Right ventricle myocardium inferior (tissue), 1 donor: ENCODE measurements around the gene PTPN14. TPM values are rescaled to one million over a fixed set of nuclear protein-coding genes. Genes with fewer than 3 reads are reported as not detected.
"Not testable (repeated sequence)": the region's sequence is repeated elsewhere in the genome, so short reads cannot be mapped to it uniquely, and the experiment has no call there.

Experiments
- ATAC-seq: fragments of 200-7000 bp; cut with Tn5 transposase; one replicate; pipeline ENCODE4 v1.9.1; 2020; ENCODE audit warnings: mild to moderate bottlenecking, moderate library complexity
- DNase-seq: peaks from one replicate; pipeline ENCODE4 v3.0.0; 2021; ENCODE audit errors: missing footprints
- intact Hi-C: fragments of 100-400 bp; cut with DNase I; formaldehyde crosslinking; loops from one replicate; pipeline ENCODE4 v1.11.0; 2022
- long read RNA-seq: library from polyadenylated mRNA; unstranded; transcript quantifications from one replicate; pipeline ENCODE4 v2.0.0, GENCODE V29; 2021
- total RNA-seq: library from RNA; stranded (reverse); fragmentation: NEBNext Ultra II Directional; extraction: Animal tissue kit (Norgen Biotek cat#: 25700); gene quantifications from one replicate; pipeline ENCODE4 v1.2.1, GENCODE V29; 2021
- donor health status: DM: no; HTN: yes; CAD: no; lungs with severe emphysema.

Gene PTPN14
- total RNA-seq, result 23.0 TPM
- long read RNA-seq, full-length matches to known transcripts, result 1 of 3 reads
- long read RNA-seq, partial matches to known transcripts, result 1 of 3 reads
- long read RNA-seq, other reads (novel, unspliced or antisense), result 1 of 3 reads

GRCh38 chr1:214551436-214552173 is at the start of gene PTPN14:
PTPN14 (minus strand) TSS chr1:214551602; CDS start chr1:214464803, 86,799 bp downstream.
- ATAC-seq (peak; percentile 93), DNase-seq (peak; percentile 90)
- intact Hi-C loops, result loop anchor here (5.0 to 10.0 kb wide), 3 partner anchors 109 to 217 kb away; no protein-coding TSS in a partner anchor

GRCh38 chr1:214593158-214593557 is 41.8 kb upstream of the PTPN14 start:
- ATAC-seq (no peak), DNase-seq (no peak)
- intact Hi-C loops, result no loop called here

DNA sequence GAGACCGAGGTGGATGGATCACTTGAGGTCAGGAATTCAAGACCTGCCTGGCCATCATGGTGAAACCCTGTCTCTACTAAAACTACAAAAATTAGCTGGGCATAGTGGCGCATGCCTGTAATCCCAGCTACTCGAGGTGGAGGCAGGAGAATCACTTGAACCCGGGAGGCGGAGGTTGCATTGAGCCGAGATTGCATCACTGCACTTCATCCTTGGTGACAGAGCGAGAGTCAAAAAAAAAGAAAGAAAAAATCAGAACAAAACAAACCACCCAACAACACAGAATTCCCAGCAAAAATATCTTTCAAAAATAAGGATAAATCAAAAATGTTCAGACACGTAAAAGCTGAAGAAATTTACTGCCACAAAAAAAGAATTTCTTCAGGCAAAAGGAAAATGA is 40.5 kb upstream of the PTPN14 start:
- DNase-seq, ATAC-seq, intact Hi-C loops: not testable (repeated sequence)

DNA sequence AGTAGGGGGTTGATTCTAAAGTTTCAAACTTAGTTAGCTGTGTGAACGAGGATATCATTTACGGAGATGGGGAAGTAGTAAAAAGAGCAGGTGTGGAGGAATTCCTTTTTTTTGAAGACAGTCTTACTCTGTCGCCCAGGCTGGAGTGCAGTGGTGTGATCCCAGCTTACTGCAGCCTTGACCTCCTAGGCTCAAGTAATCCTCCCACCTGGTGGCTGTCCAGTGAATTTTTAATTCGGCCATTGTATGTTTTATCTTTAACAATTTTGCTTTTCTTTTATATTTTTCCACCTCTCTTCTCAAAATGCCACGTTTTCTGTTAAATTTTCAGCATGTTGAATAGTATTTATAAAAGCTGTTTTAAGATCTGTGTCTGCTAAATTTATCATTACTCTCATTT is 39.3 kb upstream of the PTPN14 start:
- intact Hi-C loops, result no loop called here
- no peak for DNase-seq
- ATAC-seq, result no peak

DNA sequence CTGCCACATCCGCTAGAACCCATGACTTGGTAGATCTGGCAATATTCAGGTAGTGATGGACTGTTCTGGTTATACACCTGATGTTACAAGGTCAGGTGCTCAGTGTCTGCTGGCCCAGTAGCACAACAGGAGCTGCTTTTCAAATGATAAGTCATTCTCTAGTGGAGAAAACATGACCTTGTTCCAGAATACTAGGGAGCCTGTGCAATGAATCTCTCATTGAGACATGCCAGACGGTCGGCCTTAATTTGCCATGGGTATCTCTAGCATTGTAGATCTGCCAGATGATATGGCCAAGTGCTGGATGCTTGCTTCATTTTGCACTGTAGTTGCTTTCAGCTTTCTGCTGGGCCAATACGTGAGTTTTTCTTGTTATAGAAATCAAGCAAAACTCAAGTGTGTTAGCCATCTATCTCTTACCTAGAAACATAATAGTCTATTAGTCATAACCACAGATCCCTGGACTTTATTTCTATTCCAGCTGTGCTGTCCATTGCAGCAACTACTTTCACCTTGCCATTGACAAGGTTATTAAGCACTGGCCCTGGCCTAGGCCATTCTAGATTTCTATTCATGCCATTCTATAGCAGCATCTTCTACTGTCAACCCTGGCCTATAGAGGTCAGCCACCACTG is 37.7 kb upstream of the PTPN14 start:
- DNase-seq (no peak), ATAC-seq (no peak)
- intact Hi-C loops, result loop anchor here (5.0 kb wide), 1 partner anchor 327 kb away; no protein-coding TSS in a partner anchor

DNA sequence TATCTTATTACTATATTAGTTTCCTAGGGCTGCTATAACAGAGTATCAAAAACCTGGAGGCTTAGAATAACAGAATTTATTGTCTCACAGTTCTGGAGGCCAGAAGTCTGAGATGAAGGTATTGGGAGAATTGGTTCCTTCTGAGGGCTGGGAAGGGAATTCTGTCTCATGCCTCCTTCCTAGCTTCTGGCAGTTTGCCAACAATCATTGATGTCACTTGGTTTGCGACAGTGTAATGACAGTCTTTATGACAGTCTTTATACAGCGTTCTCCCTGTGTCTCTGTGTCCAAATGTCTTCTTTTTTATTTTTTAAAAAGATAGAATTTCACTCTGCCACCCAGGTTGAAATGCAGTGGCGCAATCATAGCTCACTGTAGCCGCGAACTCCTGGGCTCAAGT is 35.8 kb upstream of the PTPN14 start:
- intact Hi-C loops, result loop anchor here (5.0 kb wide), 1 partner anchor 325 kb away; no protein-coding TSS in a partner anchor
- ATAC-seq (no peak), DNase-seq (no peak)

DNA sequence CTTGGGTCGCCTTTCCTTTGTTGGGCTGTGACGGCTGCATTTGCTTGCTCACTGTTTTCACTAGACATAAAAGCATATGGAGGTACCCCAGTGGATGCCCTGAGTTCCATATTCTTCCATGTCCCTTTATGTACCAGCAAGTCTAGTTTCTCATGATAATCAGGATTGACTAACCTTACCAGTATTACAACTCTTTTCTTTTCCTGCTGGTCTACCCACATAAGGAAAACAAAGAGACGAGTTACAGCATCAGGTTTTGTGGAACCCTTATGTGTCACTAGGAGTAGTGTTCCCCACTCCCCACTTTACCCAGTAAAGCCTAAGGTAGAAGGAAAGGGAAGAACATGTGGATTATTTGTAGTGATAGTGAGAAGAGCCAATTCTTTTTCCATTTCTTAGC is 35.2 kb upstream of the PTPN14 start:
- ATAC-seq, result no peak
- intact Hi-C loops, result loop anchor here (5.0 kb wide), 1 partner anchor 324 kb away; no protein-coding TSS in a partner anchor
- no peak for DNase-seq

- intact Hi-C loops, result loop anchor here (1.0 to 5.0 kb wide), 4 partner anchors 197 to 371 kb away; no protein-coding TSS in a partner anchor
- DNase-seq (no peak), ATAC-seq (peak; percentile 67)
These were observed 33.7 kb upstream of the PTPN14 start for GRCh38 chr1:214584805-214585766.

- ATAC-seq (no peak), DNase-seq (no peak)
- intact Hi-C loops, result loop anchor here (2.0 kb wide), 1 partner anchor 251 kb away; no protein-coding TSS in a partner anchor
These were observed 32.6 kb upstream of the PTPN14 start for GRCh38 chr1:214583824-214584554.

- ATAC-seq, result no peak
These were observed 31.7 kb upstream of the PTPN14 start for GRCh38 chr1:214583113-214583512.

DNA sequence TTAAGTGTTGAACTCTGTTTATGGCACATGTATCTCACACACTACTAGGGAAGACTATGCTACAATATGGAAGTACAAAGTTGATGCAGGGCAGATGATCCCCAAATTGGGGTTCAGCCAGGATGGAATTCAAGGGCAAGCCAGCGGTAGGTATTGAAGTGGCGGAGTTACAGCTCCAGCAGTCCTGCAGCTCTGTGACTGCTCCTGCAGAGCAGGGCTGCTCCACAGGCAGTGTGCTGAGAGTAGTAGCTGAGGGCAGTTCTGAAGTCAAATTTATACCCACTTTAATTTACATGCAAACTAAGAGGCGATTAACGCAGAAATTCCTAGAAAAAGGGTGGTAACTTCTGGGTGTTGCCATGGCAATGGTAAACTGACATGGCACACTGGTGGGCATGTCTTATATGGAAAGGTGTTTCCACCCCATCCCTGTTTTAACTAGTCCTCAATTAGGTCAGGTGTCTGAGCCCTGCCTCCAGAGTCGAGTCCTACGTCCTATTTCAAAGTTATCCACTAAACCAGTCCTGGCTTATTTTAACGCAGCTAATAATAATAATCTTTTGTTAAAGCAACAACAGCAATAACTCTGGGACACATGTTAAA is 31.0 kb upstream of the PTPN14 start:
- DNase-seq (no peak), ATAC-seq (no peak)
- intact Hi-C loops, result no loop called here

More at GRCh38 chr1:214583113-214583512, 31.7 kb upstream of the PTPN14 start:
- intact Hi-C loops, result no loop called here
- no peak for DNase-seq

GRCh38 chr1:214581785-214582184 is 30.4 kb upstream of the PTPN14 start:
- ATAC-seq (no peak), DNase-seq (no peak)
- intact Hi-C loops, result no loop called here

DNA sequence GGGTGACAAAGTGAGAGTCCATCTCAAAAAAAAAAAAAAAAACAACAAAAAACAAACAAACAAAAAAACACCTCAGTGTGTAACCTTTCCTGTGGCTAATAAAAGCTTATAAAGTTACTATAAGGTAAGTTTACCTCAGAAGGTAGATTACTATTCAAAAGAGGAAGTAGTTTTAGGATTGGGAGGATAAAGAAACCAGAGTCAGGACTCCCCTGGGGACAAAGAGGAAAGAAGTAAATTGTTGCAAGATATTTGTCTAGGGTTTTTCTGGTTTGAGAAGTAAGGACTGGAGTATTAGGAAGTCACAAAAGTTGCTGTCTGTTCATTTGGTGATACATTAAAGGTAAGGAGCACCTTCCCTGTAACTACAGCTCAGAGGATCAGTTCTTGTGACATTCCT is 27.8 kb upstream of the PTPN14 start:
- no peak for ATAC-seq
- intact Hi-C loops, result no loop called here
- no peak for DNase-seq

- intact Hi-C loops, ATAC-seq, DNase-seq: not testable (repeated sequence)
These were observed 24.7 kb upstream of the PTPN14 start for GRCh38 chr1:214576120-214576519.

GRCh38 chr1:214574598-214575411 is 23.4 kb upstream of the PTPN14 start:
- DNase-seq (no peak), ATAC-seq (no peak)
- intact Hi-C loops, result no loop called here

- ATAC-seq, result no peak
- intact Hi-C loops, result no loop called here
- no peak for DNase-seq
These were observed 22.2 kb upstream of the PTPN14 start for GRCh38 chr1:214573386-214574318.
